Measurements from ENCODE around the gene ADD3.
"Not testable (repeated sequence)": the region's sequence is repeated elsewhere in the genome, so short reads cannot be mapped to it uniquely, and the experiment has no call there.

ADD3 gene

GRCh38 chr10:110123594-110123993, 115.8 kb downstream of the ADD3 start:
- no peak for DNase-seq
- in situ Hi-C loops (cut with MboI; ENCODE audit: low pct_unique_long_range_greater_than_20kb, low sequenced_read_pairs), result no loop called here

GRCh38 chr10:110129490-110129889, 121.7 kb downstream of the ADD3 start:
- in situ Hi-C loops (cut with MboI; ENCODE audit: low pct_unique_long_range_greater_than_20kb, low sequenced_read_pairs), result loop anchor here (25.0 kb wide), 1 partner anchor 158 kb away; no protein-coding TSS in a partner anchor

GRCh38 chr10:110134917-110135316, 127.1 kb downstream of the ADD3 start:
- DNase-seq, result no peak
- in situ Hi-C loops (cut with MboI; ENCODE audit: low pct_unique_long_range_greater_than_20kb, low sequenced_read_pairs), result loop anchor here (25.0 kb wide), 1 partner anchor 152 kb away; no protein-coding TSS in a partner anchor

More at GRCh38 chr10:110129490-110129889, 121.7 kb downstream of the ADD3 start:
- DNase-seq, result no peak

- DNase-seq, result not testable (repeated sequence)
- in situ Hi-C loops (cut with MboI; ENCODE audit: low pct_unique_long_range_greater_than_20kb, low sequenced_read_pairs), result loop anchor here (25.0 kb wide), 1 partner anchor 151 kb away; no protein-coding TSS in a partner anchor
Measured at GRCh38 chr10:110135836-110136235, 128.1 kb downstream of the ADD3 start.

GRCh38 chr10:110137142-110137545, 129.4 kb downstream of the ADD3 start:
- DNase-seq, result peak; percentile 91
- in situ Hi-C loops (cut with MboI; ENCODE audit: low pct_unique_long_range_greater_than_20kb, low sequenced_read_pairs), result loop anchor here (25.0 kb wide), 1 partner anchor 150 kb away; no protein-coding TSS in a partner anchor

- DNase-seq, result peak; percentile 81
- in situ Hi-C loops (cut with MboI; ENCODE audit: low pct_unique_long_range_greater_than_20kb, low sequenced_read_pairs), result loop anchor here (25.0 kb wide), 1 partner anchor 149 kb away; no protein-coding TSS in a partner anchor
Measured at GRCh38 chr10:110138197-110138812, 130.5 kb downstream of the ADD3 start.

GRCh38 chr10:110141185-110141584, 133.4 kb downstream of the ADD3 start:
- in situ Hi-C loops (cut with MboI; ENCODE audit: low pct_unique_long_range_greater_than_20kb, low sequenced_read_pairs), result loop anchor here (25.0 kb wide), 1 partner anchor 146 kb away; no protein-coding TSS in a partner anchor
- peak; percentile 83 for DNase-seq

- peak; percentile 87 for DNase-seq
- in situ Hi-C loops (cut with MboI; ENCODE audit: low pct_unique_long_range_greater_than_20kb, low sequenced_read_pairs), result loop anchor here (25.0 kb wide), 1 partner anchor 145 kb away; no protein-coding TSS in a partner anchor
Measured at GRCh38 chr10:110141871-110142635, 134.3 kb downstream of the ADD3 start.

GRCh38 chr10:110142965-110143364, 135.2 kb downstream of the ADD3 start:
- in situ Hi-C loops (cut with MboI; ENCODE audit: low pct_unique_long_range_greater_than_20kb, low sequenced_read_pairs), result loop anchor here (25.0 kb wide), 1 partner anchor 144 kb away; no protein-coding TSS in a partner anchor
- no peak for DNase-seq

GRCh38 chr10:110144507-110144906, 136.7 kb downstream of the ADD3 start:
- in situ Hi-C loops (cut with MboI; ENCODE audit: low pct_unique_long_range_greater_than_20kb, low sequenced_read_pairs), result loop anchor here (25.0 kb wide), 1 partner anchor 143 kb away; no protein-coding TSS in a partner anchor
- DNase-seq, result no peak

GRCh38 chr10:110147961-110148360, 140.2 kb downstream of the ADD3 start:
- in situ Hi-C loops (cut with MboI; ENCODE audit: low pct_unique_long_range_greater_than_20kb, low sequenced_read_pairs), result loop anchor here (25.0 kb wide), 1 partner anchor 139 kb away; no protein-coding TSS in a partner anchor
- DNase-seq, result peak; percentile 18

- no peak for DNase-seq
- in situ Hi-C loops (cut with MboI; ENCODE audit: low pct_unique_long_range_greater_than_20kb, low sequenced_read_pairs), result loop anchor here (25.0 kb wide), 1 partner anchor 138 kb away; no protein-coding TSS in a partner anchor
Measured at GRCh38 chr10:110149259-110149658, 141.5 kb downstream of the ADD3 start.

- in situ Hi-C loops (cut with MboI; ENCODE audit: low pct_unique_long_range_greater_than_20kb, low sequenced_read_pairs), result no loop called here
- no peak for DNase-seq
Measured at GRCh38 chr10:110150046-110150445, 142.3 kb downstream of the ADD3 start.

GRCh38 chr10:110150981-110151380, 143.2 kb downstream of the ADD3 start:
- in situ Hi-C loops (cut with MboI; ENCODE audit: low pct_unique_long_range_greater_than_20kb, low sequenced_read_pairs), result no loop called here
- no peak for DNase-seq

GRCh38 chr10:110151467-110151866, 143.7 kb downstream of the ADD3 start:
- DNase-seq, result no peak
- in situ Hi-C loops (cut with MboI; ENCODE audit: low pct_unique_long_range_greater_than_20kb, low sequenced_read_pairs), result no loop called here

- DNase-seq, result no peak
Measured at GRCh38 chr10:110151971-110152370, 144.2 kb downstream of the ADD3 start.

GRCh38 chr10:110153396-110153795, 145.6 kb downstream of the ADD3 start:
- in situ Hi-C loops (cut with MboI; ENCODE audit: low pct_unique_long_range_greater_than_20kb, low sequenced_read_pairs), result no loop called here
- DNase-seq, result no peak

More at GRCh38 chr10:110151971-110152370, 144.2 kb downstream of the ADD3 start:
- in situ Hi-C loops (cut with MboI; ENCODE audit: low pct_unique_long_range_greater_than_20kb, low sequenced_read_pairs), result no loop called here

- DNase-seq, result no peak
- in situ Hi-C loops (cut with MboI; ENCODE audit: low pct_unique_long_range_greater_than_20kb, low sequenced_read_pairs), result no loop called here
Measured at GRCh38 chr10:110156046-110156445, 148.3 kb downstream of the ADD3 start.

GRCh38 chr10:110158051-110159005, 150.5 kb downstream of the ADD3 start:
- DNase-seq, result no peak
- in situ Hi-C loops (cut with MboI; ENCODE audit: low pct_unique_long_range_greater_than_20kb, low sequenced_read_pairs), result no loop called here
